Esophagus (tissue), 2 donors: ENCODE measurements around the gene UCN3. TPM values are rescaled to one million over a fixed set of nuclear protein-coding genes. Genes with fewer than 3 reads are reported as not detected.

ENCODE experiments used
- H3K27ac ChIP-seq, 2 donors: one replicate each; pipeline ENCODE4 v1.5.1; 2013; ENCODE audit warnings: low read depth in 2 of 2, mild to moderate bottlenecking in 2 of 2, inconsistent platforms in 1 of 2, low read length in 1 of 2, moderate library complexity in 1 of 2
- H3K27me3 ChIP-seq, 2 donors: one replicate each; pipeline ENCODE4 v1.6.1; 2013; ENCODE audit warnings: low read length in 2 of 2, control low read depth in 1 of 2, mild to moderate bottlenecking in 1 of 2; ENCODE audit not compliant: insufficient read depth in 2 of 2, control insufficient read depth in 1 of 2
- H3K36me3 ChIP-seq, 2 donors: one replicate each; pipeline ENCODE4 v1.6.1; 2013; ENCODE audit warnings: low read length in 1 of 2; ENCODE audit not compliant: control insufficient read depth in 2 of 2, insufficient read depth in 2 of 2
- H3K4me1 ChIP-seq, 2 donors: one replicate each; pipeline ENCODE4 v1.6.1; 2013; ENCODE audit warnings: low read length in 1 of 2; ENCODE audit not compliant: control insufficient read depth in 2 of 2, insufficient read depth in 2 of 2
- H3K4me3 ChIP-seq, 2 donors: one replicate each; pipeline ENCODE4 v1.5.1; 2013; ENCODE audit warnings: low read length in 2 of 2, mild to moderate bottlenecking in 2 of 2, low read depth in 1 of 2, moderate library complexity in 1 of 2
- H3K9me3 ChIP-seq, 2 donors: one replicate each; pipeline ENCODE4 v1.6.1; 2013; ENCODE audit warnings: mild to moderate bottlenecking in 2 of 2, low read depth in 1 of 2, low read length in 1 of 2, moderate library complexity in 1 of 2; ENCODE audit not compliant: control insufficient read depth in 2 of 2, insufficient read depth in 1 of 2
- WGBS, 2 donors: extraction: QIAGEN DNeasy Blood & Tissue Kit; methylation state at CpG; one replicate each; pipeline ENCODE4 v1.1.7; 2013; 5-methylcytosine and 5-hydroxymethylcytosine counted together
- polyA plus RNA-seq, 2 donors: library from polyadenylated mRNA; stranded (reverse); fragments of 200-250 nt; gene quantifications; one replicate each; pipeline ENCODE4 v1.2.3, GENCODE V29; 2013
- donor health status: healthy with polysubstance abuse.
- donor health status: Bipolar disorder and iron deficiency.

Gene UCN3
- polyA plus RNA-seq, 2 donors = not detected

DNA sequence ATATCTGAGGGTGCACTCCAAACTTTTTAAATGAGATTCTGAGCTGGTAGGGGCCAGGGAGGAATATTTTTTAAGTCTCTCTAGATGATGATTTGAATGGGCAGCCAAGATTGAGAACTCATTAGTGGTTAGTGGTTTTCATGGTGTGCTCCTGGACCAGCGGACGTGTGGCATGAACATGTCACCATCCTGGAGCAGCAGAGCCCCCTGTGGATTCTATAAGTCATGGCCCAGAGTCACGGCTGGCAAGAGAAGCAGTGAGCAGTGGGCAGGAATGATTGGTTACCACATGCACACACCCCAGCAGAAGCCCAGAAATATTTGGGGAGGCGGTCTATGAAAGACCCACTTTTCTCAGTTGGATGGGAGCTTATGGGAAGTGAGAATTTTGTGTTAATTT lies 21.2 kb upstream of the UCN3 start:
- Histone ChIP-seq H3K4me3 (no peak overlapping the region), H3K4me1 (no peaks in the 10 kb centered on the region), H3K27ac (no peak overlapping the region), H3K27me3 (no peaks in the 10 kb centered on the region), H3K9me3 (no peaks in the 10 kb centered on the region), H3K36me3 (no peaks in the 10 kb centered on the region)
- WGBS, 2 donors = 69 to 76% methylated on average over 4 of the region's 4 CpGs

DNA sequence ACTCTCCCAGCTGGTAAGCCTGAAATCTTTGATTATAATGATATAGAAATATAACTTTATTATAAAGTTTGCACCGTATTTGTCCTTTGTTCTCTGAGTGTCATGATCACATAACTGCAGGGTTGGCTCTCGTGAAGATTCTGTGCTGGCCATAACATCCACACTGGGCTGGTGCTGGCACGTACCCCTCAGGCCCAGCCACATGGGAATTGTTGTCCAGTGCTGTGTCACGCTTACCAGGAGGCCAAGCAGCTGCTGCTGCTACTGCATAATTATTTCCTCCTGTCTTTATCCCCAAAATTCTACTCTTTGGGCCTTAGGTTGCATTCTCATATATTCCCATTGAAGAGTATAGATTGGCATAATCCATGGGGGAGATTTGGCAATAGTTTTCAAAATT lies 20.8 kb upstream of the UCN3 start:
- 80 to 91% methylated on average over 4 of the region's 4 CpGs for WGBS, 2 donors
- no peaks in the 10 kb centered on the region for H3K4me1 ChIP-seq
- no peak overlapping the region for H3K27ac ChIP-seq
- H3K36me3 ChIP-seq = no peaks in the 10 kb centered on the region
- H3K9me3 ChIP-seq = no peaks in the 10 kb centered on the region
- H3K4me3 ChIP-seq = no peak overlapping the region
- H3K27me3 ChIP-seq = no peaks in the 10 kb centered on the region

DNA sequence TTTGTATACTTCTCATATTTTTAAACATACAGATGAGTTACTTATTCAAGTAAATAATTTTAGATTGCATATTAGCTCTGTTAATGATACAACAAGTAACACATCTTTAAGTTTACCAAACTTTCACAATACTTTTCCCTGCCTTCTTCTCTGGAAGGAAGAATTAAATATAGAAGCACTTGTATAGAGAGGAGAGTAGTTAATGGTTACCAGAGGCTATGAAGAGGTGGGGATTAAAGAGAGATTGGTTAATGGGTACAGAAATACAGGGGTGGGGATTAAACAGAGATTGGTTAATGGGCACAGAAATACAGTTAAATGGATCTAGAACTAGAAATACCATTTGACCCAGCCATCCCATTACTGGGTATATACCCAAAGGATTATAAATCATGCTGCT lies 20.0 kb upstream of the UCN3 start:
- Histone ChIP-seq H3K27me3 (no peaks in the 10 kb centered on the region), H3K9me3 (no peaks in the 10 kb centered on the region), H3K36me3 (no peaks in the 10 kb centered on the region), H3K4me1 (no peaks in the 10 kb centered on the region), H3K27ac (no peak overlapping the region), H3K4me3 (no peak overlapping the region)

DNA sequence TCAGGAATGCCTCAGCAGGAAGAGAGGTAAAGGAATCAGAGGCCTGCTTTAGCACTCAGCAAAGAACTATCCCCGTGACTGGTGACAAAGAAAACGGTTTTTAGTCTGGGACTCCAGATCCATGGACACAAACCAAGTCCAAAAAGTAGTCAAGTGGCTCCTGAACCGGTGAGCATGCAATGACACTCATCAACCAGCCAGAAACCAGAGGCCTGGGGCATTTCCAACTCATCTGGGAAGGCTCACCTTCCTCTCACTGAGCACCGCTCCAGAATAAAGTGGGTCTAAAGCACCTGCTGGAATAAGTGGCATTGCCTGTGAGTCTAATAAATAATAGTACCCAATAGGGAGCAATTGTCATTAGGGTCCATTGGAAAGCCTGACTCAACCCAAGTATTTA lies 17.9 kb upstream of the UCN3 start:
- H3K4me3 ChIP-seq = no peak overlapping the region

DNA sequence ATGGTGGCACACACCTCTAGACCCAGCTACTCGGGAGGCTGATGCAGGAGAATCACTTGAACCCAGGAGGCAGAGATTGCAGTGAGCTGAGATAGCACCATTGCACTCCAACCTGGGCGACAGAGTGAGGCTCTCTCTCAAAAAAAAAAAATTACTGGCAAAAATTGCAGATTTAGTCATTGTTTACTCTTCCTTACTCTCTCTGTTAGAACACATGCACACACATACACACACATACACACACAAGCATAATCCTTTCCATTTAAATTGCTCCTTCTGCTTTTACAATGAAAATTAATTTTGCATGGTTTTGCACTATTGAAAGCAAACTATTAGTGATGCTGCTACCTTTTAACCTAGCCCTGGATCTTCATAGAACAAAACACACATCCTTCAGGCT lies 15.4 kb upstream of the UCN3 start:
- Histone ChIP-seq H3K27me3 (no peaks in the 10 kb centered on the region), H3K9me3 (no peaks in the 10 kb centered on the region), H3K4me3 (no peak overlapping the region), H3K4me1 (no peaks in the 10 kb centered on the region), H3K27ac (no peak overlapping the region), H3K36me3 (no peaks in the 10 kb centered on the region)
- 52 to 65% methylated on average over 2 of the region's 2 CpGs for WGBS, 2 donors

More for the DNA sequence above, 17.9 kb upstream of the UCN3 start:
- Histone ChIP-seq H3K36me3 (no peaks in the 10 kb centered on the region), H3K4me1 (no peaks in the 10 kb centered on the region), H3K9me3 (no peaks in the 10 kb centered on the region), H3K27me3 (no peaks in the 10 kb centered on the region), H3K27ac (no peak overlapping the region)
- WGBS, 2 donors = 68 to 74% methylated on average over 4 of the region's 4 CpGs

DNA sequence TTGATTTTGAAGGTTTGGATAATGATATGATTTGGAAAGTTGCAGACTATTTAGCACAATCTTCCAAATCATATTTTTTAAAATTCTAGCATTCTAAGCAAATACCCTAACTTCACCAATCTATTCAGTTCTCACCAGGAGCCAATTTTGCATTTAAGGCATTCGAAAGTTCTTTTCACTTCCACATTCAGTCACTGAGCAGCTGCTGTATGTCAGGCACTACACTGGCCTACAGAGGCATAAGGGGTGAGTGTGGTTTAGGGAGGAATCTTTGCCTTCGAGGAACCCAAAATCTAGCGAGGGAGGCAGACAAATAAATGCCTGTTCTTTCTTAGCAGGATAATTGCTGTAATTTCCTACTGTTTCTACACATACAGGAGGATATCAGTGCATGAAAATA lies 10.7 kb upstream of the UCN3 start:
- Histone ChIP-seq H3K9me3 (no peaks in the 10 kb centered on the region), H3K27ac (no peak overlapping the region), H3K4me3 (no peak overlapping the region), H3K4me1 (no peaks in the 10 kb centered on the region), H3K36me3 (no peaks in the 10 kb centered on the region), H3K27me3 (no peaks in the 10 kb centered on the region)
- 44 to 79% methylated on average over 3 of the region's 3 CpGs for WGBS, 2 donors

DNA sequence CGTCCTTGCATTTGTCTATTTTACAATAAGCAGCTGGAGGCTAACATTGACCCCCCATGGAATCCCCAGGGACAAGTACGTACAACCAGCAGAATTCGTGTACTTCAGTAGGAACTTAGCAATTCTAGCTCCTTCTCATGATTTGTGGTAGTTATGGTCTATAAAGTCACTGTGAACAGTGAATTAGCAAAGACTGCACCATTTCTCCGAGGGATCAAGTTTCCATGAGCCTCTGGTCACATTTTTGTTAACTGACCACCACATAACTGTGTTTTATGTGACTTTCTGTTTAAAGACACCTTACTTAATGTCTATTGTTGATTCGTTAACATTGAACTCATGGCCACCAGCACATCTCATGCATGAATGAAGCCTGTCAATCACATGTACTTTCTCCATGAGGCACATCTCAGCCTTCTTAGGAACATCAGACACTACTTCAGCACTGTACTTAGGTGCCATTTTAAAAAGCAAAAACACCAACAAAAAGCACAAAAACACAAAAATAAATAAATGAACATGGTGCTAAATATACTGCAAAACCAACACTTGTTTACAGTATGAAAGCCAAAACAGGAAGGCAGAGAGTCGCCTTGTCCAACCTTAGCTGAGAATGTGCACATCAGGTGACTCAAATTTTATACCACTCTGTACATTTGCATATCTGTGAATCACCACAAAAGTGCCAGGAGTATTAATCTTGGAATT lies 9.0 kb upstream of the UCN3 start:
- H3K27me3 ChIP-seq = peaks cover 0 to 2% of the 10 kb centered on the region in 2 donors
- whole genome bisulfite sequencing, 2 donors = 80 to 88% methylated on average over 6 of the region's 6 CpGs
- H3K9me3 ChIP-seq = no peaks in the 10 kb centered on the region
- no peak overlapping the region for H3K4me3 ChIP-seq
- H3K27ac ChIP-seq = no peak overlapping the region
- H3K36me3 ChIP-seq = no peaks in the 10 kb centered on the region
- no peaks in the 10 kb centered on the region for H3K4me1 ChIP-seq

DNA sequence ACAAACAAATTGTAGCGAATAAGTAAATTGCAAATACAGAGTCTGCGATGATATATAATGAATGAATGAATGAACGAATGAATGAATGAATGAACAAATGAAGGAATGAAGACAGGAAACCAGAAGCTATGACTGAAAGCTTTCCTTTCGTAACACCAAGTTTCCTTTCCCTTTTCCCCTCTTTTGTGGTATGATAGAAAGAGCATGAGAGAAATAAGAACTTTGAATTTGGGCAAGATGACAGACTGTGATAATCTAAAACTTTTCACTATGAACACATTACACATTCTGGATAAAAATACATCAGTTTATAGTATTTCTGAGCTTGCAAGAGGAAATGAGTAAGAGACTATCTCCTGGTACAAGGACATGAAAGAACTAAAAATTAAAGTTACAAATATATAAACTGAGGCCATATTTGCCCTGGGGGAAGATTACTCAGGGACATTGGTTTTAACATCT lies 8.4 kb upstream of the UCN3 start:
- peaks cover 0 to 2% of the 10 kb centered on the region in 2 donors for H3K27me3 ChIP-seq
- H3K36me3 ChIP-seq = no peaks in the 10 kb centered on the region
- no peak overlapping the region for H3K4me3 ChIP-seq
- H3K27ac ChIP-seq = no peak overlapping the region
- H3K4me1 ChIP-seq = no peaks in the 10 kb centered on the region
- H3K9me3 ChIP-seq = no peaks in the 10 kb centered on the region
- 81 to 85% methylated on average over 4 of the region's 4 CpGs for WGBS, 2 donors

DNA sequence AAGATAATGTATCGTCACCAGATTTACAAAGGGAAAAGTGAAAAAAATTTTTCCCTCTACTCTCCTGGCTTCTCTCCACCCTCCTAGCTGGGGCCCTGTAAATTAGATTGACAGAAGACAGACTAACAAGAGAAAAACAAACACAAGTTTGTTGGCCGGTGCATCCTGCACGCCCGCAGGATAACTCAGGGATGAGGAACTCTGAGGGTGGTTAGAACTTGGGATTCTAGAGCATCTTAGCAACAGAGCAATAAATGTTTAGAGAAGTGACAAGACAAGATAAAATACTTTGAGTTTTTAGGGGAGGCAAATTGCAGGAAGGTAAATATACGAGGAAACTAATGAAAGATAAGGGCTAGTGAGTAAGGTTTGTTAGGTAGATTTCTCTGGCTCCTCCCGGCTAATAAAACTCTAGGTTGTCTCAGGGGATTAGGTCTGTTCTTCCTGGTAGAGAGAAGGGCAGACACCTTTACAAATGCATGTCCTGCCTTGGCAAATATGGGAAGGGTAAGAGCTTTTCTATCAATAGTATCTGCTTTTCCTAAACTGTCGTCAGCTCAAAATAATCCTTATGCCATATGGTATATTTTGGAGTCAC lies 4.3 kb upstream of the UCN3 start:
- WGBS, 2 donors = 42 to 43% methylated on average over 7 of the region's 7 CpGs
- no peak overlapping the region for H3K4me3 ChIP-seq
- H3K4me1 ChIP-seq = no peaks in the 10 kb centered on the region
- no peaks in the 10 kb centered on the region for H3K36me3 ChIP-seq
- H3K27ac ChIP-seq = no peak overlapping the region
- H3K9me3 ChIP-seq = no peaks in the 10 kb centered on the region
- peaks cover 0 to 2% of the 10 kb centered on the region in 2 donors for H3K27me3 ChIP-seq

DNA sequence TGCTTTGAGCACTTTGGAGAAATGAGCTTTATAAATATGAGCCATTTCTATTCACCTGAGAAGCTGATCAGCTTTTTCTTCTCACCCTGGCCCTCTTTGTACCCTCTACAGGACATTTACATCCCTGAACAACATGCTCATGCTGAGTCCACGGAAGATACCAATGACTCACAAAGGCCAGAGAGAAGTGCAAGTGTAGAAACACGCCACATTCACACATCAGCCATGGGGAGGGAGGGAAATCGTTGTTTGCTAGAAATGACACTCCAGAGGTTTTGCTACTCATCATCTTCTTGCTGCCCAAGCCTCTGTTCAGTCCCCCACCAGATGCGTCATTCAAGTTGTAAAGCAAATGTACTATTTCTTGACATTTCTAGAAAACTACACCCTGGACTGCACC lies 2.8 kb upstream of the UCN3 start:
- H3K27me3 ChIP-seq = peaks cover 0 to 2% of the 10 kb centered on the region in 2 donors
- no peaks in the 10 kb centered on the region for H3K36me3 ChIP-seq
- 81 to 85% methylated on average over 4 of the region's 4 CpGs for WGBS, 2 donors
- H3K4me3 ChIP-seq = no peak overlapping the region
- H3K9me3 ChIP-seq = no peaks in the 10 kb centered on the region
- no peak overlapping the region for H3K27ac ChIP-seq
- H3K4me1 ChIP-seq = no peaks in the 10 kb centered on the region
